ENCODE data around the gene ARMC8. TPM values are rescaled to one million over a fixed set of nuclear protein-coding genes. Genes with fewer than 3 reads are reported as not detected.

Gene ARMC8
- total RNA-seq, 1 experiment from 2014 or later = 32.4 TPM

- no peaks in the 10 kb centered on the region for H4K20me1 ChIP-seq (ENCODE audit: insufficient read depth)
- TF ChIP-seq, protein P1, sequence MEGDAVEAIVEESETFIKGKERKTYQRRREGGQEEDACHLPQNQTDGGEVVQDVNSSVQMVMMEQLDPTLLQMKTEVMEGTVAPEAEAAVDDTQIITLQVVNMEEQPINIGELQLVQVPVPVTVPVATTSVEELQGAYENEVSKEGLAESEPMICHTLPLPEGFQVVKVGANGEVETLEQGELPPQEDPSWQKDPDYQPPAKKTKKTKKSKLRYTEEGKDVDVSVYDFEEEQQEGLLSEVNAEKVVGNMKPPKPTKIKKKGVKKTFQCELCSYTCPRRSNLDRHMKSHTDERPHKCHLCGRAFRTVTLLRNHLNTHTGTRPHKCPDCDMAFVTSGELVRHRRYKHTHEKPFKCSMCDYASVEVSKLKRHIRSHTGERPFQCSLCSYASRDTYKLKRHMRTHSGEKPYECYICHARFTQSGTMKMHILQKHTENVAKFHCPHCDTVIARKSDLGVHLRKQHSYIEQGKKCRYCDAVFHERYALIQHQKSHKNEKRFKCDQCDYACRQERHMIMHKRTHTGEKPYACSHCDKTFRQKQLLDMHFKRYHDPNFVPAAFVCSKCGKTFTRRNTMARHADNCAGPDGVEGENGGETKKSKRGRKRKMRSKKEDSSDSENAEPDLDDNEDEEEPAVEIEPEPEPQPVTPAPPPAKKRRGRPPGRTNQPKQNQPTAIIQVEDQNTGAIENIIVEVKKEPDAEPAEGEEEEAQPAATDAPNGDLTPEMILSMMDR (conservative IDR thresholded peaks at IDR 0.05) = no peak
- no peak for TF ChIP-seq EZH2 (IDR thresholded peaks at IDR 0.05; ENCODE audit: low read depth)
- H3K27ac ChIP-seq = no peak overlapping the region
- no peaks in the 10 kb centered on the region for H3K79me2 ChIP-seq (ENCODE audit: low read depth)
- no peaks in the 10 kb centered on the region for H3K4me1 ChIP-seq (replicated peaks; ENCODE audit: insufficient read depth)
- no peaks in the 10 kb centered on the region for H3K9me2 ChIP-seq (ENCODE audit: insufficient read depth)
- no peaks in the 10 kb centered on the region for H3F3A ChIP-seq (ENCODE audit: insufficient read depth, low read depth)
- H3K9me3 ChIP-seq (ENCODE audit: insufficient read depth, low read depth) = no peaks in the 10 kb centered on the region
- no TSS peak for BruUV-seq (replicated peaks)
- DNase-seq = no peak
- intact Hi-C loops (cut with micrococcal nuclease; ENCODE audit: unreplicated experiment) = no loop called here
- POLR2A ChIA-PET (ENCODE audit: unreplicated experiment) = no interaction called here
- CTCF ChIA-PET = no interaction called here
- H2AFZ ChIP-seq = no peak overlapping the region
- H3K36me3 ChIP-seq (ENCODE audit: low read depth) = peaks cover 13% of the 10 kb centered on the region; the same call in 1 of the 2 replicates
- H3K27me3 ChIP-seq (ENCODE audit: insufficient read depth, low read depth) = no peaks in the 10 kb centered on the region
- H3K4me3 ChIP-seq = no peak overlapping the region
- H3K4me2 ChIP-seq = no peak overlapping the region
Measured at GRCh38 chr3:138232705-138233364, 45.7 kb downstream of the ARMC8 start.

- ChIA-PET POLR2A (ENCODE audit: unreplicated experiment) (no interaction called here), CTCF (no interaction called here)
- H3F3A ChIP-seq (ENCODE audit: insufficient read depth, low read depth) = no peaks in the 10 kb centered on the region
- H3K9me3 ChIP-seq (ENCODE audit: insufficient read depth, low read depth) = no peaks in the 10 kb centered on the region
- BruUV-seq (replicated peaks) = no TSS peak
- H3K79me2 ChIP-seq (ENCODE audit: low read depth) = no peaks in the 10 kb centered on the region
- no peaks in the 10 kb centered on the region for H3K4me1 ChIP-seq (replicated peaks; ENCODE audit: insufficient read depth)
- no peaks in the 10 kb centered on the region for H4K20me1 ChIP-seq (ENCODE audit: insufficient read depth)
- no peak overlapping the region for H2AFZ ChIP-seq
- H3K27me3 ChIP-seq (ENCODE audit: insufficient read depth, low read depth) = no peaks in the 10 kb centered on the region
- DNase-seq = no peak
- no peaks in the 10 kb centered on the region for H3K9me2 ChIP-seq (ENCODE audit: insufficient read depth)
- peaks cover 23% of the 10 kb centered on the region for H3K36me3 ChIP-seq (ENCODE audit: low read depth)
- H3K4me3 ChIP-seq = no peak overlapping the region
- TF ChIP-seq, protein P1 (conservative IDR thresholded peaks at IDR 0.05) = no peak
- TF ChIP-seq EZH2 (IDR thresholded peaks at IDR 0.05; ENCODE audit: low read depth) = no peak
- H3K27ac ChIP-seq = no peak overlapping the region
- no peak overlapping the region for H3K4me2 ChIP-seq
- intact Hi-C loops (cut with micrococcal nuclease; ENCODE audit: unreplicated experiment) = no loop called here
Measured at GRCh38 chr3:138234401-138235179, 47.5 kb downstream of the ARMC8 start.

DNA sequence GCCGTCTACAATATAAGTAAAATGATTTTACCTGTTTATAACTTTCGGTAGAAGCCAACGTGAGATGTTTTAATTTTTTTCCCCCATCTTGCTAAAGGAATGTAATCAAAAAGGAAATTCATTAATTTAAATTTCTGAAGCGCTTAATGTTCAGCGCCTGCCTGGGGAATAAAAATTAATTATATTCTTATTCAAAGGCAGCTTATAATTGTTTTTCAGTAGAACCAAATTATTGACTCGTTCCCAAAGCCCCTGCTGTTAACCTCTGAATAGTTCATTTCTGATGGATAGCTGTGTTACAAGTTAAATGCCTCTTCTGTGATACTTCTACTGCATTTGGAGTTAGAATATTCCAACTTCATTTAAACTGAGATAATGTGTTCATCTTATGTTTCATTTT lies 51.6 kb downstream of the ARMC8 start:
- H3K4me1 ChIP-seq (replicated peaks; ENCODE audit: insufficient read depth) = no peaks in the 10 kb centered on the region
- no peaks in the 10 kb centered on the region for H3K9me2 ChIP-seq (ENCODE audit: insufficient read depth)
- no peak overlapping the region for H3K27ac ChIP-seq
- peaks cover 24% of the 10 kb centered on the region for H3K36me3 ChIP-seq (ENCODE audit: low read depth)
- no peak overlapping the region for H3K4me3 ChIP-seq
- no peaks in the 10 kb centered on the region for H3F3A ChIP-seq (ENCODE audit: insufficient read depth, low read depth)
- H4K20me1 ChIP-seq (ENCODE audit: insufficient read depth) = no peaks in the 10 kb centered on the region; the same call in 1 of the 2 replicates
- CTCF ChIA-PET = no interaction called here
- no peak for DNase-seq
- intact Hi-C loops (cut with micrococcal nuclease; ENCODE audit: unreplicated experiment) = no loop called here
- no peak overlapping the region for H3K4me2 ChIP-seq
- no peaks in the 10 kb centered on the region for H3K79me2 ChIP-seq (ENCODE audit: low read depth)
- H3K9me3 ChIP-seq (ENCODE audit: insufficient read depth, low read depth) = no peaks in the 10 kb centered on the region
- no peak overlapping the region for H2AFZ ChIP-seq
- no TSS peak for BruUV-seq (replicated peaks)
- POLR2A ChIA-PET (ENCODE audit: unreplicated experiment) = interaction anchor here (0.6 kb wide), 1 partner anchor 14 kb away, joined by 9 read pairs; no protein-coding TSS in a partner anchor
- no peak for TF ChIP-seq EZH2 (IDR thresholded peaks at IDR 0.05; ENCODE audit: low read depth)
- TF ChIP-seq, protein P1 (conservative IDR thresholded peaks at IDR 0.05) = no peak
- H3K27me3 ChIP-seq (ENCODE audit: insufficient read depth, low read depth) = no peaks in the 10 kb centered on the region

All from PC-9 (cell line).